Ectodermal cell (in vitro differentiated cells): ENCODE results near the gene SKP1.
"Not testable (repeated sequence)": the region's sequence is repeated elsewhere in the genome, so short reads cannot be mapped to it uniquely, and the experiment has no call there.

Experiments
- H3K27ac ChIP-seq: 2 replicates; pipeline ENCODE4 v1.7.0; 2013; ENCODE audit warnings: mild to moderate bottlenecking, low read depth, low read length; ENCODE audit not compliant: insufficient read depth, poor library complexity, severe bottlenecking
- H3K27me3 ChIP-seq: 2 replicates; pipeline ENCODE4 v1.7.0; 2013; ENCODE audit warnings: mild to moderate bottlenecking, low read length; ENCODE audit not compliant: insufficient read depth, control insufficient read depth, poor library complexity, severe bottlenecking
- H3K36me3 ChIP-seq: one replicate; pipeline ENCODE4 v1.7.0; 2013; ENCODE audit warnings: low read length; ENCODE audit not compliant: control insufficient read depth, insufficient read depth
- H3K4me1 ChIP-seq: one replicate; pipeline ENCODE4 v1.7.0; 2013; ENCODE audit warnings: low read length; ENCODE audit not compliant: control insufficient read depth, insufficient read depth
- H3K4me3 ChIP-seq: 2 replicates; pipeline ENCODE4 v1.7.0; 2013; ENCODE audit warnings: low read depth, low read length, control low read depth; ENCODE audit not compliant: insufficient read depth
- H3K9me3 ChIP-seq: 2 replicates; pipeline ENCODE4 v1.7.0; 2013; ENCODE audit warnings: mild to moderate bottlenecking, low read length, moderate library complexity; ENCODE audit not compliant: control insufficient read depth
- WGBS, 2 experiments: methylation state at CpG; one replicate each; pipeline ENCODE4 v1.1.7; 2013; ENCODE audit warnings: missing lambda C conversion rate in 2 of 2; 5-methylcytosine and 5-hydroxymethylcytosine counted together

The SKP1 gene

DNA sequence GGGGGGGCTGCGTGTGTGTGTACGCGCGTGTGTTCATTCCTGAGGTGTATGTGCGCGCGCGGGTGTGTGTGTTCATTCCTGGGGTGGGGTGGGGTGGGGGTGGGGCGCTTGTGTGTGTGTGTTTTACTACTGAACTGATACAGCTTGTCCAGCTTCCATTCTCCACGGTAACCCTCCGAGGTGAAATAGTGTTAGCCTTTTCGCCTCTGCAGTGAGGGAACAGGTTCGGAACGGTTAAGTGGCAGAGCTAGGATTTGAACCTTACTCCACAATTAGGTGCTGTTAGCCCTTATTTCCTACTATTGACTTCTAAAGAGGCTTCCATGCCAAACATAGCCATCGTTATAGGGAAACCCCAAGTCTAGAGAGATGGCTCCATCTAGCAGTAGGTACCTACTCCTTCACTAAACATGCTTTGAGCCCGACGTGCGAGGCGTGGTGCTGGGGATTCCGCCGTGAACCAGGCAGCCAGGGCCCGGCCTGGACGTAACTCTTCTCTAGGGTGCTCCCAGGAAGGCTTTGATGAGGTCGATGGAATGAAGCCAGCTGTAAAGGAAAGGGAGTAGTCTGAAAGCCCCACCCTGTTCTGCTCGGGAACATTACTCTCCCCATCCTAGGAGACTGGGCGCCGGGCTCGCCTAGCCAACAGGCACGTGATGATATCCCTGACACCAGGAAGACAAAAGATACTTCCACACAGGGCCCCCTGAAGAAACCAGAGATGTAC is 782 bp upstream of the SKP1 start:
- 43% methylated on average over 29 of the region's 29 CpGs for WGBS, 2 experiments
- peak overlapping the region; percentile 97 for H3K27ac ChIP-seq

GRCh38 chr5:134175921-134176510 is 734 bp downstream of the SKP1 start:
- peak overlapping the region; percentile 97 for H3K27ac ChIP-seq
- peaks cover 8% of the 10 kb centered on the region for H3K4me1 ChIP-seq
- H3K27me3 ChIP-seq, result no peaks in the 10 kb centered on the region
- no peaks in the 10 kb centered on the region for H3K9me3 ChIP-seq
- 0 to 1% methylated on average over 31 of the region's 31 CpGs for WGBS, 2 experiments
- peaks cover 19% of the 10 kb centered on the region for H3K36me3 ChIP-seq
- H3K4me3 ChIP-seq, result peak overlapping the region; percentile 72

More for the DNA sequence above, 782 bp upstream of the SKP1 start:
- Histone ChIP-seq H3K36me3 (peaks cover 6% of the 10 kb centered on the region), H3K9me3 (no peaks in the 10 kb centered on the region), H3K4me1 (peaks cover 8% of the 10 kb centered on the region), H3K27me3 (no peaks in the 10 kb centered on the region), H3K4me3 (peak overlapping the region; percentile 72)

DNA sequence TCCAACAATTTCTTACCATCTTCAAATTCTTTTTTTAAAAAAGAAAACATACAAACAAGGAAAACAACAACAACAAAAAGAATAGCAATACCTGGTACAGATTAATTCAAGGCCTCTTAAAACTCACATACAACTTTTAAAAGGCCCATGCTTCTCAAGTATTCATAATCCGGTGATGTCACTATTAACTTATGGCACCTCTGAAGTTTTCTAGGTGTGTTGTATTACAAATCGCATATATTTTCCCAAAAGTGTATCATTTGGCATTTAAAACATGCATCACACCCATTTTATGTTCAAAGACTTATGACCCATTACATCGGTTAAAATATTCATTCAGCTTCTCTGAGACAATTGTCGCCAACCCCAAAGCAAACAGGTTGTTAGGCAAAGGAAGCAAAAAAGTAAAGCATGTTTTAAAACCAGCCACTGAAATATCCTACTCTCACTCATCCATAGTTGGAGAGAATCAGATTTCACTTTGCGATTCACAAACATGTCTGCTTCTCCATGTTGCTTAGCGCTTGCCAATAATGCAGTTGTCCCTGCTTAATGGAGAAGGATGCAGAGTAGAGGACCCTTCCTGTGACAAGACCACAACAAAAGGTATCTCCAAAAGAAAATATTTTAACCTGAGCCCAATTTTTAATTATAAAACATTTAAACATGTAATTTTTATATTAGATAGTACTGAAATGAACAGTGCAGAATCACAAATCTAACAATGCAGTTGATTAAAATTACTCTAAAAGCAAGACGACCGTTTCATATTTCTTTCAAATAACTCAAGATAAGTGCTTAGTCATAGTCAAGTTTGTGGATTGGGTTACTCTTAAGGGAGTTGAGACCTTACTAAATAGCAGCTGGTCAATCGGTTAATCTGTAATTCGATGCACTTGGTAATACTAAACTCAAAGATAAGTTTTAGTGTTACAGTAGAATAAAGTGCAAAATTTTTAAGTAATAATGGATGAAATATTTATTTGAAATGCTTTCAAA is 1.6 kb downstream of the SKP1 start:
- Histone ChIP-seq H3K27ac (no peak overlapping the region), H3K9me3 (no peaks in the 10 kb centered on the region), H3K36me3 (peaks cover 26% of the 10 kb centered on the region), H3K4me1 (peaks cover 8% of the 10 kb centered on the region), H3K4me3 (peak overlapping the region; percentile 72), H3K27me3 (no peaks in the 10 kb centered on the region)
- WGBS, 2 experiments, result 39 to 41% methylated on average over 7 to 10 of the region's 10 CpGs

GRCh38 chr5:134171972-134172371 is 4.8 kb downstream of the SKP1 start:
- no peak overlapping the region for H3K4me3 ChIP-seq
- peaks cover 26% of the 10 kb centered on the region for H3K36me3 ChIP-seq
- peaks cover 8% of the 10 kb centered on the region for H3K4me1 ChIP-seq
- H3K9me3 ChIP-seq, result no peaks in the 10 kb centered on the region
- H3K27me3 ChIP-seq, result no peaks in the 10 kb centered on the region
- WGBS, 2 experiments, result 95% methylated on average over 4 of the region's 4 CpGs
- H3K27ac ChIP-seq, result no peak overlapping the region

GRCh38 chr5:134162592-134162991 is 14.2 kb downstream of the SKP1 start:
- H3K4me3 ChIP-seq, result no peak overlapping the region
- no peaks in the 10 kb centered on the region for H3K4me1 ChIP-seq
- H3K27ac ChIP-seq, result no peak overlapping the region
- H3K27me3 ChIP-seq, result no peaks in the 10 kb centered on the region
- WGBS, 2 experiments, result 91 to 96% methylated on average over 4 of the region's 5 CpGs
- H3K36me3 ChIP-seq, result peaks cover 37% of the 10 kb centered on the region
- peaks cover 2% of the 10 kb centered on the region for H3K9me3 ChIP-seq

DNA sequence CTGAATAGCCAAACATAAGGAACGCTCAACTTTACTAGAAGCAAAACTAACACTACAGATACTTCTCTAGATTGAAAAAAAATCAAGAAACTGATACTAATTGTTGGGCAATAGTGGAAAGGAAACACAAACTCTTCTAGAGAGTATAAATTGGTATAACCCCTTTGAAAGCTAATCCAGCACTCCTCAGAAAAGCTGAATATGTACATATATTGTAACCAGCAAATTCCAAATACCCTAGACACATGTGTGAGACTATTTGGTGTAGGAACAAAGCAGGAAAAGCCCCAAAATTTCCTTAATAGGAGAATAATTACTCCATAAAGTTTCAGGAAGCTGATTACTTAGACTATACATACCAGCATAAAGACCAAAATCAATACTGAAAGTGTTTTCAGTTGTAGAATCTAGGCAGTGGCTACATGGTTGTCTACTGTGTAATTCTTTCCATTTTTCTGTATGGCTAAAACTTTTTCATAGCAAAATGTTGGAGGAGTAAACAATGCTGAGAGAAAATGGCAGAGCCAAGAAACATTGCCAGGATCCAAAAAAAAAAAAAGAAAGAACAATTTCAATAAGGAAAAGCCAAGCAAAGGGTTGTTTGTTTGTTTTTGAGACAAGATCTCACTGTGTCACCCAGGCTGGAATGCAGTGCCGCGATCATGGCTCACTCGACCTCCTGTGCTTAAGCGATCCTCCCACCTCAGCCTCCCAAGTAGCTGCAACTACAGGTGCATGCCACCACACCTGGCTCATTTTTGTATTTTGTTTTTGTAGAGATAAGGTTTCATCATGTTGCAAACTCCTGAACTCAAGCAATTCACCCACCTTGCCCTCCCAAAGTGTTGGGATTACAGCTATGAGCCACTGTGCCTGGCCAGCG is 15.0 kb downstream of the SKP1 start:
- 94 to 95% methylated on average over 5 of the region's 6 CpGs for WGBS, 2 experiments
- H3K36me3 ChIP-seq, result peaks cover 37% of the 10 kb centered on the region
- H3K4me1 ChIP-seq, result no peaks in the 10 kb centered on the region
- peaks cover 2% of the 10 kb centered on the region for H3K9me3 ChIP-seq
- H3K4me3 ChIP-seq, result no peak overlapping the region
- no peak overlapping the region for H3K27ac ChIP-seq
- no peaks in the 10 kb centered on the region for H3K27me3 ChIP-seq

GRCh38 chr5:134153657-134154056 is 23.1 kb downstream of the SKP1 start:
- WGBS, 2 experiments, result 94% methylated on average over 1 of the region's 1 CpG
- Histone ChIP-seq H3K9me3 (no peaks in the 10 kb centered on the region), H3K27me3 (no peaks in the 10 kb centered on the region), H3K36me3 (peaks cover 38% of the 10 kb centered on the region), H3K4me1 (no peaks in the 10 kb centered on the region), H3K27ac (no peak overlapping the region), H3K4me3 (no peak overlapping the region)

- no peak overlapping the region for H3K27ac ChIP-seq
- H3K36me3 ChIP-seq, result peaks cover 35% of the 10 kb centered on the region
- H3K4me3 ChIP-seq, result no peak overlapping the region
- no peaks in the 10 kb centered on the region for H3K9me3 ChIP-seq
- H3K27me3 ChIP-seq, result no peaks in the 10 kb centered on the region
- WGBS, 2 experiments, result 88 to 94% methylated on average over 3 of the region's 3 CpGs
- no peaks in the 10 kb centered on the region for H3K4me1 ChIP-seq
Measured at GRCh38 chr5:134153241-134153640, 23.5 kb downstream of the SKP1 start.

DNA sequence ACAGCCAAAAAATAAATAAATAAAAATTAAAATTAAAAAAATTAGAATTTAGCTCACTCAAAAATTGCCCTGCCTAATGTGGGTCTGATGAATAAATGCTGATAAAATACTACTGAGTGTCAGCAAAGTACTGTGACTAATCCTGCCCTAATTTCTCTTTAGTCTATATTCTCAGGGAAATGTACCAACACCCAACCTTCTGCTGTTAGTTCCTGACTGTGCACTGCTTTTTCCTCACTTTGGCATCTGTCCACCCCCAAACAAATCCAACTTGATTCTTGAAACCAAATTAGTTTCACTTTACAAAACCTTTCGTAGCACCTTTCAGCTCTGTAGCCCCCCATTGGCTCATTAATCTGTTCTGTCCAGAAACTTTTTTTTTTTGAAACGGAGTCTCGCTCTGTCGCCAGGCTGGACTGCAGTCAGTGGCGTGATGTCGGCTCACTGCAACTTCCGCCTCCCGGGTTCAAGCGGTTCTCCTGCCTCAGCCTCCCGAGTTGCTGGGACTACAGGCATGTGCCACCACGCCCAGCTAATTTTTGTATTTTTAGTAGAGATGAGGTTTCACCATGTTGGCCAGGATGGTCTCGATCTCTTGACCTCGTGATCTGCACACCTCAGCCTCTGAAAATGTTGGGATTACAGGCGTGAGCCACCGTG is 24.4 kb downstream of the SKP1 start:
- H3K27ac ChIP-seq, H3K4me3 ChIP-seq, H3K9me3 ChIP-seq, H3K27me3 ChIP-seq, H3K4me1 ChIP-seq: not testable (repeated sequence)
- WGBS, 2 experiments, result 95 to 97% methylated on average over 15 of the region's 15 CpGs
- peaks cover 28% of the 10 kb centered on the region for H3K36me3 ChIP-seq
